Uterus (tissue), 2 donors: ENCODE measurements around the gene FER1L5.

Experiments used
- CTCF ChIP-seq, 4 experiments: fragments of 200-600 bp in 2 of 4; fragments of 450-650 bp in 2 of 4; sonication (generic) in 2 of 4; IDR thresholded peaks; one replicate each; pipeline ENCODE4 v1.5.1; 2016 to 2019; ENCODE audit warnings: antibody characterized with exemption in 4 of 4, mild to moderate bottlenecking in 2 of 4, moderate library complexity in 1 of 4
- POLR2A ChIP-seq, 2 donors: fragments of 450-650 bp; IDR thresholded peaks; one replicate each; pipeline ENCODE4 v1.6.1; 2016; ENCODE audit warnings: antibody characterized with exemption in 2 of 2, mild to moderate bottlenecking in 1 of 2, moderate library complexity in 1 of 2

GRCh38 chr2:96601382-96602292 lies 40.9 kb upstream of the FER1L5 start:
- no peak for TF ChIP-seq CTCF (IDR thresholded peaks at IDR 0.05)
- TF ChIP-seq POLR2A (IDR thresholded peaks at IDR 0.05), result no peak
